ENCODE measurements around the gene TDRD7.

DNA sequence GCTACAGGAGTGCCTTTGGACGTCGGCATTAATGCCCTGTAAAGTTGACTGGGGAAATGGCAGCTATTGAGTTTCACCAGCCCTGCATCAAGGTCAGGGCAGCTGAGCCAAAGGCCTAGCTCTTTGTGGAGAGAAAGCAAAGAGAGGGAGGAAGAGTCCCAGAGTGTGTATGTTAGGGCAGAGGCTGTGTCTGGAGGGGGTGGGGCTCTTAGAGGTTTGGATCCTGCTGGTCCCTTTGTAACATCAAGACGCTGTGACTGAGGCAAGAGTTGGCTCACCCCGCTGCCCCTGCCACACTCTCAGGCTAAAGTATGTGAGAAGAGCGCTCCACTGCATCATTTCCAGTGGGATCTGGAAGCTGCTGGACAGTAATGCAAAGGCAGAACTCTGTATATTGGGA, 123.9 kb downstream of the TDRD7 start:
- no peak for TF ChIP-seq CTCF (conservative IDR thresholded peaks at IDR 0.05 in 1 of 2, IDR thresholded peaks at IDR 0.05 in 1 of 2; ENCODE audit: extremely low read depth in 1 of 2, insufficient read depth in 1 of 2, low read depth in 1 of 2, low read length in 2 of 2)
- TF ChIP-seq EZH2 (IDR thresholded peaks at IDR 0.05; ENCODE audit: borderline replicate concordance, low read length), result no peak

Measured in mammary epithelial cell (primary cell).